ENCODE measurements around the gene AGAP2. TPM values are rescaled to one million over a fixed set of nuclear protein-coding genes. Genes with fewer than 3 reads are reported as not detected.

Gene AGAP2
- total and polyA plus RNA-seq, 2 of the 13 experiments (the other 11 are each of a cell fraction or from before 2014, with no cell fraction given): 0.38 to 0.45 TPM

DNA sequence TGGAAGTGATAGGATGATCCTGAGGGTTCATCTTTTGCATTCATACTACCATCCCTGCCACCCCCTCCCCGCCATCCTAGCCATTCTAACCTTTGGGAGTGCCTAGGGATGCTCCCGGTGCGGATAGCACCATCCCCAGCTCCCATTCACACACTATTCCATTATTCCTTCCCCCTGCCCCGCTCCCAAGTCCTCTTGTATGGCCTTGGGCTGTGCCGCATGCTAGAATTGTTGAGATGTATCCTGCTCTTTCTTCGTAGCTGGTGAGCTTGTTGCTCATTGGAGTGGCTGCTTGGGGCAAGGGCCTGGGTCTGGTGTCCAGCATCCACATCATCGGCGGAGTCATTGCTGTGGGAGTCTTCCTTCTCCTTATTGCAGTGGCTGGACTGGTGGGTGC is 6.9 kb upstream of the AGAP2 start (continued):
- TF ChIP-seq ZNF883 (CRISPR knock-in tag; IDR thresholded peaks at IDR 0.05; ENCODE audit: not compliant biosample characterization) (no peak), ZBTB42 (CRISPR knock-in tag; IDR thresholded peaks at IDR 0.05) (no peak), GPN1 (CRISPR knock-in tag; IDR thresholded peaks at IDR 0.05; ENCODE audit: borderline replicate concordance) (no peak), NFKBIZ (CRISPR knock-in tag; IDR thresholded peaks at IDR 0.05) (no peak), TFE3 (CRISPR knock-in tag; IDR thresholded peaks at IDR 0.05) (0 out of 2 replicates have a peak, but pooled peaks have one; percentile 2), ZMYM4 (CRISPR knock-in tag; IDR thresholded peaks at IDR 0.05) (no peak), FOXC1 (CRISPR knock-in tag; IDR thresholded peaks at IDR 0.05; ENCODE audit: borderline replicate concordance) (no peak), KMT2A (CRISPR knock-in tag; IDR thresholded peaks at IDR 0.05) (peak; percentile 42; the same call in 1 of the 2 replicates), ATM (IDR thresholded peaks at IDR 0.05; ENCODE audit: borderline replicate concordance) (no peak), FOSL2 (CRISPR knock-in tag; IDR thresholded peaks at IDR 0.05) (no peak), SETDB1 (CRISPR knock-in tag; IDR thresholded peaks at IDR 0.05; ENCODE audit: borderline replicate concordance) (no peak), ARID2 (CRISPR knock-in tag; IDR thresholded peaks at IDR 0.05; ENCODE audit: borderline replicate concordance) (0 out of 2 replicates have a peak, but pooled peaks have one; percentile 39), SKIL (CRISPR knock-in tag; IDR thresholded peaks at IDR 0.05; ENCODE audit: borderline replicate concordance) (no peak), ZMAT3 (CRISPR knock-in tag; conservative IDR thresholded peaks at IDR 0.05) (no peak), ZNF589 (CRISPR knock-in tag; conservative IDR thresholded peaks at IDR 0.05) (no peak), ZNF713 (CRISPR knock-in tag; IDR thresholded peaks at IDR 0.05) (no peak), ARNT2 (CRISPR knock-in tag; IDR thresholded peaks at IDR 0.05; ENCODE audit: low read depth) (0 out of 2 replicates have a peak, but pooled peaks have one; percentile 27), ZNF225 (CRISPR knock-in tag; IDR thresholded peaks at IDR 0.05) (no peak), TOPORS (CRISPR knock-in tag; IDR thresholded peaks at IDR 0.05) (0 out of 2 replicates have a peak, but pooled peaks have one; percentile 39), SALL1 (CRISPR knock-in tag; IDR thresholded peaks at IDR 0.05) (0 out of 2 replicates have a peak, but pooled peaks have one; percentile 2), LRRFIP1 (CRISPR knock-in tag; conservative IDR thresholded peaks at IDR 0.05) (no peak), MXD4 (CRISPR knock-in tag; IDR thresholded peaks at IDR 0.05) (no peak), NRL (CRISPR knock-in tag; IDR thresholded peaks at IDR 0.05; ENCODE audit: borderline replicate concordance) (no peak), ZNF383 (CRISPR knock-in tag; IDR thresholded peaks at IDR 0.05; ENCODE audit: borderline replicate concordance) (no peak), ZBTB38 (CRISPR knock-in tag; IDR thresholded peaks at IDR 0.05) (peak; percentile 83)
